MM.1S (cell line): ENCODE data around the gene GSTT2B.

ENCODE experiments used
- DNase-seq: peaks from one replicate; pipeline ENCODE4 v3.0.0-alpha.2; 2015
- H2AFZ ChIP-seq: fragments of 300-600 bp; sonication (generic); 2 replicates; pipeline ENCODE4 v1.6.0; 2016; ENCODE audit warnings: antibody characterized with exemption, low read length
- H3F3A ChIP-seq: fragments of 300-600 bp; sonication (generic); 2 replicates; pipeline ENCODE4 v1.6.1; 2016; ENCODE audit warnings: mild to moderate bottlenecking, antibody characterized with exemption, low read length, moderate library complexity, mixed read lengths; ENCODE audit not compliant: insufficient read depth
- H3K27ac ChIP-seq: fragments of 300-600 bp; sonication (generic); 2 replicates; pipeline ENCODE4 v1.5.1; 2016; ENCODE audit warnings: mild to moderate bottlenecking, low read length
- H3K27me3 ChIP-seq: fragments of 300-600 bp; sonication (generic); replicated peaks from 2 replicates; pipeline ENCODE4 v1.6.0; 2016; ENCODE audit warnings: low read length; ENCODE audit not compliant: insufficient read depth
- H3K36me3 ChIP-seq: fragments of 300-600 bp; sonication (generic); replicated peaks from 2 replicates; pipeline ENCODE4 v1.6.1; 2016; ENCODE audit warnings: mild to moderate bottlenecking, low read length, mixed read lengths; ENCODE audit not compliant: insufficient read depth
- H3K4me1 ChIP-seq: fragments of 300-600 bp; sonication (generic); 2 replicates; pipeline ENCODE4 v1.6.1; 2016; ENCODE audit warnings: low read length, mixed read lengths
- H3K4me2 ChIP-seq: fragments of 300-600 bp; sonication (generic); 2 replicates; pipeline ENCODE4 v1.6.0; 2016; ENCODE audit warnings: low read depth, low read length
- H3K4me3 ChIP-seq: fragments of 300-600 bp; sonication (generic); 2 replicates; pipeline ENCODE4 v1.5.1; 2016; ENCODE audit warnings: low read length, mixed read lengths
- H3K79me2 ChIP-seq: fragments of 300-600 bp; sonication (generic); 2 replicates; pipeline ENCODE4 v1.6.1; 2016; ENCODE audit warnings: mixed run types, low read length, mixed read lengths
- H3K9ac ChIP-seq: fragments of 300-600 bp; sonication (generic); 2 replicates; pipeline ENCODE4 v1.6.1; 2016; ENCODE audit warnings: low read length, mixed read lengths
- H3K9me2 ChIP-seq: fragments of 300-600 bp; sonication (generic); replicated peaks from 2 replicates; pipeline ENCODE4 v1.6.1; 2016; ENCODE audit warnings: mild to moderate bottlenecking, low read length, mixed read lengths; ENCODE audit not compliant: insufficient read depth
- H3K9me3 ChIP-seq: fragments of 300-600 bp; sonication (generic); replicated peaks from 2 replicates; pipeline ENCODE4 v1.6.1; 2016; ENCODE audit warnings: mild to moderate bottlenecking, low read length, mixed read lengths; ENCODE audit not compliant: insufficient read depth
- H4K20me1 ChIP-seq: fragments of 300-600 bp; sonication (generic); 2 replicates; pipeline ENCODE4 v1.6.1; 2016; ENCODE audit warnings: mild to moderate bottlenecking, low read length, moderate library complexity, mixed read lengths; ENCODE audit not compliant: insufficient read depth
- CTCF ChIP-seq: fragments of 300-600 bp; sonication (generic); IDR thresholded peaks from 2 replicates; pipeline ENCODE4 v1.5.1; 2016; ENCODE audit warnings: antibody characterized with exemption, low read length, mixed read lengths
- EZH2 ChIP-seq: fragments of 300-600 bp; sonication (generic); optimal IDR thresholded peaks from 2 replicates; pipeline ENCODE3; 2017; ENCODE audit warnings: low read depth, mild to moderate bottlenecking, antibody characterized with exemption, low read length, mixed read lengths
- EZH2phosphoT487 ChIP-seq: fragments of 300-600 bp; sonication (generic); IDR thresholded peaks from 2 replicates; pipeline ENCODE4 v1.6.1; 2018; ENCODE audit warnings: antibody characterized with exemption, low read length

Gene GSTT2B

GRCh38 chr22:24008381-24009226, 47.6 kb upstream of the GSTT2B start:
- Histone ChIP-seq H3K9me2 (no peaks in the 10 kb centered on the region), H3K36me3 (no peaks in the 10 kb centered on the region), H3F3A (peaks cover 9% of the 10 kb centered on the region; the same call in 1 of the 2 replicates), H2AFZ (0 out of 2 replicates have a peak overlapping the region, but pooled peaks have one; percentile 14), H3K27ac (no peak overlapping the region), H3K4me1 (peaks cover 14% of the 10 kb centered on the region; the same call in 1 of the 2 replicates), H3K4me2 (no peak overlapping the region), H3K79me2 (peaks cover 24% of the 10 kb centered on the region), H3K9ac (no peak overlapping the region), H3K27me3 (no peaks in the 10 kb centered on the region), H3K4me3 (no peak overlapping the region), H3K9me3 (no peaks in the 10 kb centered on the region), H4K20me1 (no peaks in the 10 kb centered on the region)
- no peak for TF ChIP-seq CTCF
- no peak for TF ChIP-seq EZH2
- no peak for TF ChIP-seq EZH2phosphoT487
- no peak for DNase-seq

GRCh38 chr22:24008022-24008283, 47.0 kb upstream of the GSTT2B start:
- no peak overlapping the region for H3K9ac ChIP-seq
- peaks cover 9% of the 10 kb centered on the region; the same call in 1 of the 2 replicates for H3F3A ChIP-seq
- peaks cover 18% of the 10 kb centered on the region for H3K79me2 ChIP-seq
- H3K4me3 ChIP-seq, result no peak overlapping the region
- H3K36me3 ChIP-seq, result no peaks in the 10 kb centered on the region
- H3K4me1 ChIP-seq, result peaks cover 14% of the 10 kb centered on the region; the same call in 1 of the 2 replicates
- no peaks in the 10 kb centered on the region for H3K9me3 ChIP-seq
- H3K27ac ChIP-seq, result no peak overlapping the region
- H4K20me1 ChIP-seq, result no peaks in the 10 kb centered on the region
- H2AFZ ChIP-seq, result 0 out of 2 replicates have a peak overlapping the region, but pooled peaks have one; percentile 14
- H3K9me2 ChIP-seq, result no peaks in the 10 kb centered on the region
- DNase-seq, result no peak
- no peak overlapping the region for H3K4me2 ChIP-seq
- no peak for TF ChIP-seq EZH2phosphoT487
- no peak for TF ChIP-seq EZH2
- no peak for TF ChIP-seq CTCF
- H3K27me3 ChIP-seq, result no peaks in the 10 kb centered on the region

GRCh38 chr22:24007253-24008021, 46.4 kb upstream of the GSTT2B start:
- H3K4me2 ChIP-seq, result no peak overlapping the region
- peaks cover 13% of the 10 kb centered on the region; the same call in 1 of the 2 replicates for H3K4me1 ChIP-seq
- DNase-seq, result no peak
- H3F3A ChIP-seq, result peaks cover 9% of the 10 kb centered on the region; the same call in 1 of the 2 replicates
- no peaks in the 10 kb centered on the region for H3K9me2 ChIP-seq
- H3K79me2 ChIP-seq, result peaks cover 12% of the 10 kb centered on the region
- no peaks in the 10 kb centered on the region for H4K20me1 ChIP-seq
- no peak overlapping the region for H3K27ac ChIP-seq
- no peaks in the 10 kb centered on the region for H3K27me3 ChIP-seq
- TF ChIP-seq EZH2phosphoT487, result no peak
- TF ChIP-seq CTCF, result no peak
- no peak for TF ChIP-seq EZH2
- no peak overlapping the region for H2AFZ ChIP-seq
- H3K9me3 ChIP-seq, result no peaks in the 10 kb centered on the region
- H3K4me3 ChIP-seq, result no peak overlapping the region
- no peak overlapping the region for H3K9ac ChIP-seq
- H3K36me3 ChIP-seq, result no peaks in the 10 kb centered on the region
